ENCODE results near the gene DPYSL5. TPM values are rescaled to one million over a fixed set of nuclear protein-coding genes. Genes with fewer than 3 reads are reported as not detected.

Gene DPYSL5
- polyA plus RNA-seq, 3 donors: not detected

DNA sequence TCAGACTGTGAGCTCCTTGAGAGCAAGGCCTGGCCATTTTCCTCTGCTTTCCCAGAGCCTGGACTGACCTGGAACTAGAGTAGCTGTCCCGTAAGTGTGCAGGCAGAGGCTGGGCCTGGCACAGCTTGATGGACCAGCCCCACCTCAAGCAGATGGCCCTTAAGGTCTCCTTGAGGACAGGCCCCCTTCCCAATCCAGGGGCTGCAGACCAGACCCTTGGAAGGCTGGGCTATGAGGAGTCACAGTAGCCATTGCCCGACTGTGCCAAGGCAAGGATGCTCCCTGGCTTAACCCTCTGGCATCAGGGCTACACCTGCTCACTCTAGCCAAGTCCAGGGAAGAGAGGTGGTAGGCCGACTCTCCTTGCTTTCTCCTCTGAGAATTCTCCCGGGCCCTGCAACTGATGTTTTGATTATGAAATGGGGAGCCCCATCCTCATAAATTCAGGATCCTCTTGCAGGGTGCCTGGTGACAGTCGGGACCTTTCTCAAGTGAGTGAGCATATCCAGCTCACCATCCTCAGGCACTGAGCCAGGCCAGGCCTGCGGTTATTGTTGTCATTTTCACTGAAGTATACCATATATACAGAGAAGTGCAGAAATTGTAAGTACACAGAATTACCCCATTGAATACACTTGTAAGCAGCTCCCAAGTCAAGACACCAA is 51.7 kb downstream of the DPYSL5 start:
- H3K36me3 Mint-ChIP-seq: no peaks in the 10 kb centered on the region
- no peaks in the 10 kb centered on the region for H3K4me1 Mint-ChIP-seq
- no peak overlapping the region for H3K4me3 Mint-ChIP-seq
- Histone ChIP-seq H3K27me3 (ENCODE audit: control insufficient read depth in 2 of 2, insufficient read depth in 2 of 2, low read length in 2 of 2) (no peaks in the 10 kb centered on the region), H3K36me3 (replicated peaks in 1 of 2; ENCODE audit: control insufficient read depth in 1 of 2, insufficient read depth in 2 of 2, low read length in 2 of 2) (no peaks in the 10 kb centered on the region), H3K79me2 (ENCODE audit: insufficient read depth, low read length) (no peaks in the 10 kb centered on the region), H3K9ac (ENCODE audit: insufficient read depth, low read length, poor library complexity, severe bottlenecking) (no peak overlapping the region), H2AFZ (ENCODE audit: insufficient read depth, low read depth, low read length, poor library complexity, severe bottlenecking) (no peak overlapping the region), H3K4me3 (replicated peaks in 1 of 3; ENCODE audit: low read depth in 2 of 3, low read length in 3 of 3) (no peak overlapping the region), H3K4me1 (ENCODE audit: control insufficient read depth in 1 of 2, insufficient read depth in 2 of 2, low read length in 2 of 2) (no peaks in the 10 kb centered on the region), H4K20me1 (ENCODE audit: insufficient read depth, low read length) (no peaks in the 10 kb centered on the region), H3K27ac (ENCODE audit: low read depth in 1 of 2, low read length in 2 of 2) (no peak overlapping the region), H3K9me3 (replicated peaks in 1 of 2; ENCODE audit: control insufficient read depth in 1 of 2, insufficient read depth in 1 of 2, low read length in 2 of 2) (no peaks in the 10 kb centered on the region), H3K4me2 (replicated peaks; ENCODE audit: extremely low read depth, low read length, poor library complexity, severe bottlenecking) (no peak overlapping the region)
- peaks cover 0 to 6% (median 3%) of the 10 kb centered on the region in 7 donors for H3K9me3 Mint-ChIP-seq
- WGBS (ENCODE audit: insufficient coverage): 85% methylated on average over 2 of the region's 6 CpGs
- intact Hi-C loops (cut with micrococcal nuclease): no loop called here
- no peak overlapping the region for H3K27ac Mint-ChIP-seq
- no peak for DNase-seq
- H3K27me3 Mint-ChIP-seq (ENCODE audit: low read depth in 3 of 3): peaks cover 0 to 2% (median 1%) of the 10 kb centered on the region in 3 donors
- TF ChIP-seq, protein P1, sequence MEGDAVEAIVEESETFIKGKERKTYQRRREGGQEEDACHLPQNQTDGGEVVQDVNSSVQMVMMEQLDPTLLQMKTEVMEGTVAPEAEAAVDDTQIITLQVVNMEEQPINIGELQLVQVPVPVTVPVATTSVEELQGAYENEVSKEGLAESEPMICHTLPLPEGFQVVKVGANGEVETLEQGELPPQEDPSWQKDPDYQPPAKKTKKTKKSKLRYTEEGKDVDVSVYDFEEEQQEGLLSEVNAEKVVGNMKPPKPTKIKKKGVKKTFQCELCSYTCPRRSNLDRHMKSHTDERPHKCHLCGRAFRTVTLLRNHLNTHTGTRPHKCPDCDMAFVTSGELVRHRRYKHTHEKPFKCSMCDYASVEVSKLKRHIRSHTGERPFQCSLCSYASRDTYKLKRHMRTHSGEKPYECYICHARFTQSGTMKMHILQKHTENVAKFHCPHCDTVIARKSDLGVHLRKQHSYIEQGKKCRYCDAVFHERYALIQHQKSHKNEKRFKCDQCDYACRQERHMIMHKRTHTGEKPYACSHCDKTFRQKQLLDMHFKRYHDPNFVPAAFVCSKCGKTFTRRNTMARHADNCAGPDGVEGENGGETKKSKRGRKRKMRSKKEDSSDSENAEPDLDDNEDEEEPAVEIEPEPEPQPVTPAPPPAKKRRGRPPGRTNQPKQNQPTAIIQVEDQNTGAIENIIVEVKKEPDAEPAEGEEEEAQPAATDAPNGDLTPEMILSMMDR (IDR thresholded peaks at IDR 0.05): no peak

DNA sequence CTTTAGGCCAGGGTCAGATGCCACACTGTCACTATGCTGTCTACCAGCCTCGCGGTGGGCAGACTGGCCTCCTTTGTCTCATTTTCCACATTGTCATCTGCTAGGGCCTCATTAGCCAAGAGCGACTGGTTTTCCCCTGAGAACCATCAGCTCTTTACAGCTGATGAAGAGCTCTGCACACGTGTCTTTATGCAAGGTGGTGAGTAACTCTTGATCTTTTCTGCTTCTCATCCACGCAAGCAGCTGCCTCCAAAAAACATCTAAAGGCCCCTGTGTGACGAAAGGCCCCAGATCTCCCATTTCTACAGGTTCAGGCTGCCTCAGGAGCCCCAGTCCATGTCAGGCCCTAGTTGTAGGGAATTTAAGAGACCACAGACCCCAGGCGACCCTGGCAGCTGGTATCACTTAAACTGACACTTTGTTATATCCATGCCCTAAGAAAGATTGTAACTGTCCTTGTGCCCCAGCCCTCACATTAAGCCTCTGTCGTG is 52.9 kb downstream of the DPYSL5 start:
- H2AFZ ChIP-seq (ENCODE audit: insufficient read depth, low read depth, low read length, poor library complexity, severe bottlenecking): no peak overlapping the region
- H3K4me3 ChIP-seq (replicated peaks in 1 of 3; ENCODE audit: low read depth in 2 of 3, low read length in 3 of 3): no peak overlapping the region
- H3K9me3 ChIP-seq (replicated peaks in 1 of 2; ENCODE audit: control insufficient read depth in 1 of 2, insufficient read depth in 1 of 2, low read length in 2 of 2): no peaks in the 10 kb centered on the region
- H3K36me3 ChIP-seq (replicated peaks in 1 of 2; ENCODE audit: control insufficient read depth in 1 of 2, insufficient read depth in 2 of 2, low read length in 2 of 2): no peaks in the 10 kb centered on the region
- 88% methylated on average over 4 of the region's 8 CpGs for WGBS (ENCODE audit: insufficient coverage)
- H3K9ac ChIP-seq (ENCODE audit: insufficient read depth, low read length, poor library complexity, severe bottlenecking): no peak overlapping the region
- Mint-ChIP-seq H3K4me3 (no peak overlapping the region), H3K4me1 (no peaks in the 10 kb centered on the region), H3K36me3 (no peaks in the 10 kb centered on the region), H3K27me3 (ENCODE audit: low read depth in 3 of 3) (peaks cover 0 to 2% (median 1%) of the 10 kb centered on the region in 3 donors), H3K9me3 (peaks cover 0 to under 1% (median 0%) of the 10 kb centered on the region in 7 donors), H3K27ac (no peak overlapping the region)
- no peaks in the 10 kb centered on the region for H3K4me1 ChIP-seq (ENCODE audit: control insufficient read depth in 1 of 2, insufficient read depth in 2 of 2, low read length in 2 of 2)
- TF ChIP-seq, protein P1 (IDR thresholded peaks at IDR 0.05): no peak
- H3K27me3 ChIP-seq (ENCODE audit: control insufficient read depth in 2 of 2, insufficient read depth in 2 of 2, low read length in 2 of 2): no peaks in the 10 kb centered on the region
- no peak overlapping the region for H3K27ac ChIP-seq (ENCODE audit: low read depth in 1 of 2, low read length in 2 of 2)
- H3K79me2 ChIP-seq (ENCODE audit: insufficient read depth, low read length): no peaks in the 10 kb centered on the region
- intact Hi-C loops (cut with micrococcal nuclease): no loop called here
- H3K4me2 ChIP-seq (replicated peaks; ENCODE audit: extremely low read depth, low read length, poor library complexity, severe bottlenecking): no peak overlapping the region
- H4K20me1 ChIP-seq (ENCODE audit: insufficient read depth, low read length): no peaks in the 10 kb centered on the region
- DNase-seq: no peak

Data from CD14-positive monocyte (primary cell).